Renal cortical epithelial cell (primary cell): Measurements from ENCODE around the gene PPIP5K2. TPM values are rescaled to one million over a fixed set of nuclear protein-coding genes. Genes with fewer than 3 reads are reported as not detected.

Experiments used
- DNase-seq: peaks from one replicate; pipeline ENCODE4 v3.0.0-alpha.2; 2011; ENCODE audit warnings: low read depth
- total RNA-seq: library from RNA; depleted of rRNA; stranded (reverse); fragments of >200 nt; gene quantifications from 2 replicates; pipeline ENCODE4 v1.2.3, GENCODE V29; 2014

PPIP5K2 gene
- total RNA-seq, 1 donor from 2014 or later: 54.4 TPM

DNA sequence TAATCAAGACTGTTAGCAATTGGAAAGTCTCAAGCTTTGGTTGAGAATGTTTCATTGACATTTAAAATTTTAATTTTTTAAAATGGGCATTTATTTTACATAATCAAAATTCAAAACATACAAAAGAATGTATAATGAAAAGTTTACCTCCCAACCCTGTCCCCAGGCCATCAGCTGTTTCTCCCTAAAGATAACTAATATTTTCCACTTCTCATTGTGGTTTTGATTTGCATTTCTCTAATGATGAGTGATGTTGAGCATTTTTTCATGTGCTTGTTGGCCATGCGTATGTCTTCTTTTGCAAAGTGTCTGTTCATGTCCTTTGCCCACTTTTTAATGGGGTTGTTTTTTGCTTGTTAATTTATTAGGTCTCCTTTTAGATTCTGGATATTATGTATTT lies 127.0 kb downstream of the PPIP5K2 start:
- DNase-seq: no peak

DNA sequence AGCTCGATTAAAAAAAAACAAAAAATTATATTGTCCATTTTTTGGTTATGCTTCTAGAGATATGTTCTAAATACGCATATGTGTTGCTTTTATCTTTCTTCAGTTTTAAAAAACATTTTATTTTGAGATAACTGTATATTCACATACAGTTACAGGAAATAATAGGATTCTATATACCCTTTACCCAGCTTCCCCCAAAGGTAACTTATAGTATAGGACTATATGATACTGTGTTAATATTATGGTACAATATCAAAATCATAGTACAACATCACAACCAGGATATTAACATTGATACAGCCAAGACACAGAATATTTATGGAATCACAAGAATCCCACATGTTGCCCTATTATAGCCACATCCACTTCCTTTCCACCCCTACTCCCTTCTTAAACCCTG lies 129.0 kb downstream of the PPIP5K2 start:
- DNase-seq: no peak

DNA sequence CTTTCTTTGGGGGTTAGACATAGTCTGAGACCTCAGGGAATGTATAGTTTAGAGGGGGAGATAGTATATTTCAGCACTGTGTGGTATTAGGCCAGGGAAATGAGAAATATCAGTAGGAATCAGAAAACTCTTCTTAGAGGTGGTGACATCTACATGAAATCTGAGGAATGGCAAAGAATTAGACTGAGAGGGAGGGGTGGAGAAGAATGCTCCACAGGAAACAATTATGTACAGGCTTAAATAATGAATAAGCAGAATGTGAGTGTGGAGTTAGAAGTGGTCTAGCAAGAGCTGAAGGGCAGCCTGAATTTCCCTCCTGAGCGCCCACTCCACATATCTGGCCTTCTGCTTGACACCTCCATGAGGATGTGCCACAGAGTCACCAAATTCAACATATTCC lies 134.8 kb downstream of the PPIP5K2 start:
- no peak for DNase-seq

DNA sequence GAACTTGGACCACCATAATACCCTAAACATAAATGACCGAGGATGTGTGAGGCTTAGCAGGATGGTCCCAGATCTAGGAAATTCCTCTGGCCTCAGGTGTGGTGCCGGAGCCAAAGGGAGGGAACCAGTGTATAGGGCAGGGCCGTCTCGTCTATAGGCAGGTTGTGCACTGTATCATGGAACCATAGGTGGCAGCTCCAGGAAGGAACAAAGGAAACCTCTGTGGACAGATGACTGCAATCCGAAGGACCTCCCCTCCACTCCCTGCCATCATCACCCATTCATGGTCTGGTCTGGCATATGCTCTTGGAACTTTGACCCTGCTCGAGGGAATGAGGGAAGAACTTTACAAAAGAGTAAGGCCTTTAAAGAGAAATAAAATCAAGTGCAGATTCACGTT lies 135.6 kb downstream of the PPIP5K2 start:
- DNase-seq: no peak

DNA sequence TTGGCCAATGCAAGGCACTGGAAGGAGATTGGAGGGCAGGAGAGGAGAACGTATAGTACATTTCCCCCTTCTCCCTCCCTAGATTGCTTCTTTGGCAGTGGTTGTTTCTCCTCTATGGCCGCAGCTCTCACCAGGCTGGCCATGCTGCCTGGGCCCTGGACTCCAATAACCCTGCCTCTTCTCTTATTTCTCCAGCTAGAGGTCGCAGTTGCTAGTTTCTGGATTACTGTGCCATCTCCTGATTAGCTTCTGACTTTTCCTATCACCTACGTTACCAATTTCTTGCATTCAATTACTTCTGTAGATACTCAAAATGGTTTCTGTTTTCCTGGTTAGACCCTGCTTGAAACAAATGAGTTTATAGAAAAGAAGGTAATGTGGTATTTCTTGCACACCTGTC lies 136.1 kb downstream of the PPIP5K2 start:
- no peak for DNase-seq

DNA sequence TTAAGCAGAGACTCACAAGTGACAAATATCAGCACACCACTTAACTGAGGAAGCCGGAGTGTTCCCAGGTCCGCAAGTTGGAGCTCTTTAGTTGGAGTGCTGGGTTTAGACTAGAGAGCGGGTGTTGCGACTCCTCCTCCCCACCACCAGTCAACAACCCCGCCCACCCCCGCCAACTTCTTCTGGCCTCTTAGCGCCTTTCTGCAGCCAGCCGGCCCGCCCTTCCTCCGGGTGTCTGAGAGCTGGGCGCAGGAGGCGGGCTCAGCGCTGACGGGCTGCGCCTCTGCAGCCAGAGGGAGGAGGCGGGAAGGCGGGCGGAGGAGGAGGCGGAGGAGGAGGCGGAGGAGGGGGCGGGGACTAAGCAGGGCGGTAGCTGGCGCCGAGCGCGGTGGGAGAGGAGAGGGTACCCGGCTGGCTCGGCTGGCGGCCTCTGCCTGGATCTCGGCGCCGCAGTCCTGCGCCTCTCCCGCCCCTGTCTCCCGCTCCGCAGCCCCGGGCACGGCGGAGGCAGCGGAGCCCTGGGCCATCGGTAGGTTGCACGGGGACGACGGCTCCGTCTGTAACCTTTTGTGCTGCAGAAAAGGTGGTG lies 138.4 kb downstream of the PPIP5K2 start, which contains the start of gene MACIR:
Gene MACIR, plus strand, starts transcription at position 396 of the 589 bp plus-strand sequence. CDS start 17,157 bp downstream, outside the sequence.
- peak; percentile 93 for DNase-seq

DNA sequence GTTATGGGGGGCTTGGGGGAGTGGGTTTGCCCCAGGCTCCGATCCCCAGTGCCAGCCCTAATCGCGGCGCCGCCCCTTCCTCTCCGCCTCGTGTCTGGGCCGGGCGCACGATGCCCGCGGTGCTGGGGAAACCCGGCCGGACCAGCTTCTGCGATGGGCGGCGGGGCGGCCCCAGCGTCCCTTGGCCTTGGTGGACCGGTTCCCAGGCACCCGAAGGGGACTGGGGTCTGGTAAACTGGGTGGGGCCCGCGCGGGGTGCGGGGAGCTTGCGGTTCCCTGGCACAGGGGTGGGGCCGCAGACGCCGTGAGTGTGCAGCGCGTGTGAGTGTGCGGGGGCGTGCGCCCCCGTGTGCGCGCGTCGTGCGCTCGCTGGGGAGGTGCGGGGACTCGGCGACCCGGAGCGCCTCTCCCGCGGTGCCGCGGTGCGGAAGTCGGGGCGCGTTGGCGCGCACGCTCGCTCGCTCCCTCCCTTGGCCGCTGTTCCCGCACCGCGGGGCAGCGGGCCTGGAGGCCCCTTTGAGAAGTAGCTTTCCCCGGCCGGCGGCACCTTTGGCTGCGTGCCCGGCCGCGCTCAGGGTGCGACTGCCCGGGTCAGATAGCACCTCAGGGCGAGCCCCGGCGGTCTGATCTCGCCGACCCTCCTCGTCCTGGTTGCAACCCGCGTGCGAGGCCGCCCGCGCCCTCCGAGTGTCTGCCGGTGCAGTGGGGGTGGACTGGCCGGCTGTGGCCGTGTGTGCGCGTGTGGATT lies 139.0 kb downstream of the PPIP5K2 start:
- DNase-seq: no peak

DNA sequence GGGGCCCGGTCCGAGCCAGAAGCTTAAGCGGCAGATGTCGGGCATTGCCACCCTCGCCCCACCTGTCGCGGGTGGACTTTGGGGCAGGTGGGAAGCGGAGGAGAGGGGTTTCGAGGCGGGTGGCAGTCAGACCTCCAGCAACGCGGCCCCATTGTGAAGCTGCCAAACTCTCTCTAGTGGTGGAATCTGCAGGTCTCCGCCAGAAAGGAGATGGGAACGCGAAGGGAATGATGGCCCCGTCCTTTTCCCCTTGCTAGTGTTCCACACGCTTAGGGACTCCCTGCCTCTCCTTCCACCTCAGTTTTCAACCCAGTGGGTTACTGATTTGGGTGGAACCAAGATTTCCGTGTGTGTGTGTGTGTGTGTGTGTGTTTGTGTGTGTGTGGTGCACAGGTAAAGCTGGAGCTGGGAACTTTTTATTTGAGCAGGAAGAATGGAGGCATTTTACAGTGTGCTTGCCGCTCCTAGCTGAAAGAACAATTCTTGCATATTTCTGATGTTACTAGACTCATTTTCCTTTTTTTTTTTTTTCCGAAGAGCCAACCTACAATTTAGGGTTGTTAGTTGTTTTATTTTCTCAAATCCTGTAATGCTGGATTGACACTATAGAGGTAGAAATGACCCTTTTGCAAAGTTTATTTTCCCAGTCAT lies 139.7 kb downstream of the PPIP5K2 start:
- peak; percentile 15 for DNase-seq

DNA sequence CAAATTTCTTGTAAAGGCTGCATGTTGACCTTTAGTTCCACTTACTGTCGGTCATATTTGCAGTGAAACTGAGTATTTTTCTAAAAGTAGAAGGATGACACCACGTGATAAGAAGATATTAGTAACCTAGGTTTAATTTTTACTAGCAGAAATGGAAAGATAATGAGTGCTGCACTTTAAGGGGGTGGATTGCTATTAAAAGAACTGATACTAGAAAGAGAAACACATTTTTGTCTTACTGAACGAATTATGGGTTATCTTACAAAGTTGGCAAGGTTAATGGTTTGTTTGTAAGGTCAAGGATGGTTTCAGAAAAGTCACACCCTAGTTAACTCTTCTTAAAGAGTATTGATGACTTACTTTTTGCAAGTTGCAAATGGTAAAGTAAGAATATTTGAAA lies 140.8 kb downstream of the PPIP5K2 start:
- DNase-seq: no peak

Other genes with a start within 250 kb of the PPIP5K2 start
- 11.0 and 11.3 TPM in 2 replicates for gene GIN1, start 163 bp upstream of the PPIP5K2 start, total RNA-seq
- 12.3 and 14.1 TPM in 2 replicates for gene MACIR, start 138.5 kb downstream of the PPIP5K2 start, total RNA-seq